ENCODE results near the gene ERP44. TPM values are rescaled to one million over a fixed set of nuclear protein-coding genes. Genes with fewer than 3 reads are reported as not detected.
"Not testable (repeated sequence)": the region's sequence is repeated elsewhere in the genome, so short reads cannot be mapped to it uniquely, and the experiment has no call there.

Gene ERP44
- total RNA-seq, 1 donor from 2014 or later, result 16.0 TPM

DNA sequence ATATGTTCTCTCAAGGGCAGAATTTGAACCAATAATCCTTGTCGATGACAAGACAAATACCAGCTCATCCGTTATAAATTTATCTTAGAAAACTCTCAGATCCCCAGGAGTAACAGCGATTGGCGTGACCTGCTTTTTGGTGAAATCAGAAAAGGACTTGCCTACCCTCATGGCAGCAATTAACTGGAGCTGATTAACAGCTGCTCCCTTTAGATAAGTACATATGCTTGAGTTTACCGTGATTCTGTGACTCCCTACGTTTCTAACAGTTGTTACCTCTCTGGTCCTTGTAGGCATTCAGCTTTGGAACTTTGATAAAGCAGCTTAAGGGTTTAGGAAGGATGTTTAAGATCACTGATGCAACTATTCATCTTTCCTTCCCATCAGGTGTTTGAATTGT is 2.8 kb upstream of the ERP44 start:
- no peak for DNase-seq (ENCODE audit: low spot score)
- no peak for ATAC-seq

DNA sequence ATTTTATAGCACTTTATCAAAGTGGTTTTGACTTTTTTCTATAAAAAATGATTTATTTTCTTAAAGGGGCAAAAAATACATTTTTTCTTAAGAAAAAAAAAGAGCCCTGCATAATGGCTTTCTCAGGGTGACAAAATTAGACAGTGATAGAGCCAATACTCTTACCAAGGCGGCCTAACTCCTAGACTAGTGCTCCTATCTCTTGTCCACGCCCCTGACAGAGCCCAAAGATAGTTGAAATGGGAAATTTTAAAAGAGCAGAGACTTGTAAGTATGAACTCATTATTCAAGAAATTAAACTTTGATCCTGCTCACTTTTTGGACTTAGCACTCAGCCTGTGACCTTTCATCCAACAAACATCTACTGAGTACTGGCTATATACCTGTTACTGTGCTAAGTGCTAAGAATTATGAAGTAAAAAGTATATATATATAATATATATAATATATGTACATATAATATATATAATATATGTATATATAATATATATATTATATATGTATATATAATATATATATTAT is 1.4 kb upstream of the ERP44 start:
- DNase-seq (ENCODE audit: low spot score) (no peak), ATAC-seq (no peak)

DNA sequence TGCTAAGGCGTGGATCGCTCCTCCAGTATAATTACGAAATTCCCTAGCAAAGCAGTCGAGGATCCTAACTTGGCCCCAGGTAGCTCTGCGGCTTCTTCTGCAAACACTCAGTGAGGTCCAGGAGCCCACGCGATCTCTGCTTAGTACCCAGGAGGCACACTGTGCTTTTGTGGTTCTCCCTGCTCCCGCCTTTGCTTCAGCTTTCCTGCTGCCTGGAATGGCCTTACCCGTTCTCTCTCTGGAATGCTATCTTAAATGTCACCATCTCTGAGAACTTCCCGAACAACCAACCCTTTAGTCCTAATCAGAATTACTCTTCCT is 882 bp upstream of the ERP44 start:
- DNase-seq (ENCODE audit: low spot score) (no peak), ATAC-seq (peak; percentile 23)

DNA sequence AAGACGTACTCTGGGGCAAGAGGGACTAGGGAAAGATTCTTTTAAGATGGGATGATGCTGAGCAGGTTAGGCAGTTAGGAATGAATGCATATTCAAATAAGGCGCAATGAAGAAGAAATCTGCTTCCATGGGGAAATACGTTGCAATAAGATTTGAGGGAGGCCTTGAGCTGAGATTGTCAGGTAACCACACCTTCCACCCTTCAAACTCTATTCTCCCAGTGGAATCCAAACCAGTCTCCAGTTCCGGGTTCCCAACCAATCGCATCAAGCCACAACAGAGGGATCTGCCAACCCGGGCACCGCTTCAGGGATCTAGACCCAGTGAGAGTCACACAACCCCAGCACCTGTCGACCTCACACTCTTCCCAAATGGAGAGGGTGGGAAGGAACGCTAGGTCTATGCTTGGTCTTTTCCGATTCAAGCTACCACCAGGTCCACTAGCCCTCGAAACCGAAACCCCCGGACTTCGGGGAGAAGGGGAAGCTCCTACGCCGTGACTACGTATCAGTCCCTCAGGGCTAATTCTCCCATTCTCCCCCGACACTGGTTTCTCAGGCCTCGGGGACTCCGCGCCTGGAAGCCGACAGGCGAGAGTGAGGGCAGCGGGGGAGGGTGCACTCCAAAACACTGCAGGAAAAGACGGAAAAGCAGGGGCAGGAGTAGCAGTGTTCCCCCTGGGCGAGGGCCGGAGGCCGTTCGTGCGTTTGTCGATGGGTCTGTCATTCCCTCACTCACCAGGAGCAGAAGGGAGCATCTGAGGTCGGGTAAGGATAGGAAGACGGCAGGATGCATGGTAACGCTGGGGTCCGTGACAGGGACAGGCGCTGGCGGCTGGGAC is 534 bp downstream of the ERP44 start:
- ATAC-seq, result peak; percentile 65

DNA sequence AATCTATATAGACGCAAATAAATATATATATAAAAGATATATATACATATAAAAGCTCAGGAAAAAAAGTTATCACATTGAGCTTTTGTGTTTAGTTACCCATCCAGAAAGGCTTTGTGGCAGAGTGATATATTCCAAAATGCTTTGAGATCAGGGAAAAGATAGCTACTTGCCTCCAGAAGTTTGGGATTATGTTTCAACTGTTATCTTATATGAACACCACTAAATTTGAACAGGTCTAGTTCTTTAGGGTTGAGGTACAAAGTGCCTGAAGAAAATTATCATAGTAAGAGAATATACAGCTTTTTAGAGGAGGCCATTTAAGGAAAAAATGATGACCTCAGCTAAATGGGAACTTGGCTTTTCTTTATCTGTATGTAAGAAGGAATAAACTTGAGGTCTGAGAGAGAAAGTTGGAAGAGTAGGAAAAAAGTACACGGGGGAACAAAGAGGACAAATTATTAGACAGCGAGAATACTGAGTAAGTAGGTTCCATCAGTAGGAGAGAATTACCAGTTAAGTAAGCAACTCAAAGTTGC is 2.4 kb downstream of the ERP44 start:
- ATAC-seq, result no peak
- no peak for DNase-seq (ENCODE audit: low spot score)

More for the DNA sequence above, 534 bp downstream of the ERP44 start:
- peak; percentile 83 for DNase-seq (ENCODE audit: low spot score)

DNA sequence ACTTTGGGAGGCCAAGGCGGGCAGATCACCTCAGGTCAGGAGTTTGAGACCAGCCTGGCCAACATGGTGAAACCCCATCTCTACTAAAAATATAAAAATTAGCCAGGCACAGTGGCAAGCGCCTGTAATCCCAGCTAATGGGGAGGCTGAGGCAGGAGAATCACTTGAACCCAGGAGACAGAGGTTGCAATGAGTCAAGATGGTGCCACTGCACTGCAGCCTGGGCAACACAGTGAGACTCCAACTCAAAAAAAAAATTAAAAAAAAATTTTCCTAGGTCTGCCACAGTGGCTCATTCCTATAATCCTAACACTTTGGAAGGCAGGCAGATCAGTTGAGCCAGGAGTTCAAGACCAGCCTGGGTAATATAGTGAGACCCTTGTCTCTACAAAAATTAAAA is 4.4 kb downstream of the ERP44 start:
- not testable (repeated sequence) for DNase-seq (ENCODE audit: low spot score); ATAC-seq

DNA sequence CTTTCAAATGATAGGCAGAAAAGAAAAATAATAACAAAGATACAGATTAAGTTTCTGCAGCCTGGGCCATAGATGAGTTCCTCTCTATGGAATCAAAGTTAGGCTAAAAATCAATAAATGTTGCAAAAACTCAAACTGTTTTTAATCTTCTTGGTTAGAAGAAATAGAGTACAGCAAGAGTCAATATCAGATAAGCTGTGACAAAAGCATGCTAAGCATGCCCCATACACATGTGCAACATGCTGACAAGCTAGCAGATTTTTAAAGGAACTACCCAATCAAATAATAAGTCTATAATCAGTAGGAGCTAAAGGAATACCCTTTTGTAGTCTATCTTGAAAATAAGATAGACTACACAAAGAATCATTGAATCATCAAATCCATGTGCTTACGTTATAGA is 6.7 kb downstream of the ERP44 start:
- DNase-seq (ENCODE audit: low spot score) (no peak), ATAC-seq (peak; percentile 43)

DNA sequence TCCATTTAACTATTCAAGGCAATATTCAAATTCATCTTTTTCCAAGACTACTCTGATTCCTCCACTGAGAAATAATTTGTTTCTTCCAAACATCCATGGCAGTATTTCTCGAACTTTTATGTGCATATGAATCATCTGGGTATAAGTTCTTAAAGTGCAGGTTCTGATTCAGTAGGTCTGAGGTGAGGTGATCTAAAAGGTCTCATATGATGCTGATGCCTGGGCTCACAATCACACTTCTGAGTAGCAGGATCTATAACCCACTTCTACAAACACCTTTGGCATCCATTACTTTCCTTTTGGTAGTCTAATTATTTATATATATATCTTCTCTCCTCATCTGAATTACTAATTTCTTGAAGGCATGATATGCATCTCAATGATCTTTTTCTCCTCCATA is 7.2 kb downstream of the ERP44 start:
- no peak for ATAC-seq
- DNase-seq (ENCODE audit: low spot score), result no peak

DNA sequence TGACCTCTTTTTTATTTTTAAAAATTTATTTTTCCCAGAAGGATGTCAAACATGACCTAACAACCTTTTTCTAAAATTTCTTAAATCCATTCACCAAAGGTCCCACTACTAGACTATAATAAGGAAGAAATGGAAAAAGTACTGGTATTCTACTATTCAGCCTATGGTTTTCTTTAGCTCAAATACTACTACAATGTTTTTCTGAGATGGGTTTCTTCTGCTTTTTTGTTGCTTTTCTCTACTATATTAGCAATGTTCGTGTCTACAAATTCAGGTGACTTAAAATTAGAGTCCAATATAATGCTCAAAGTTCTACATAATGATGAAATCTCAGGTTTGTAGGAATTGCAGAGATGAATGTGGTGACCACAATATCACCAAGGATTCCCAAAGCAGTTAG is 7.9 kb downstream of the ERP44 start:
- no peak for ATAC-seq

DNA sequence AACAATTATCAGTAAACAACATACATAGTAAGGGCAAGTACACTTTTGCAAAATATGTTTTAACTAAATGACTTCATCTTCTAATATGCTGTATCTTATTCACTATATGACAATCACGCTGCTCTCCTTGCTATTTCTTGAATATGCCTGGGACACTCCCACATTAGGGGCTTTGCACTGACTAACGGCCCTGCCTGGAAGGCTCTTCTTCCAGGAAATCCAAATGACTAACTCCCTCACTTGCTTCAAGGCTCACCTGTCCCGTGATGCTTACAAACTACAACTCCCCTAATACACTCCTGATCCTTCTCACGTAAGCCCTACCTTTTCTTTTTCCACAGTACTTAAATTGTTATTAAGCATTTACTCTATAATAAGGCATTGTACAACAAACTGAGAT is 10.6 kb downstream of the ERP44 start:
- no peak for DNase-seq (ENCODE audit: low spot score)
- no peak for ATAC-seq

More for the DNA sequence above, 7.9 kb downstream of the ERP44 start:
- DNase-seq (ENCODE audit: low spot score), result no peak

DNA sequence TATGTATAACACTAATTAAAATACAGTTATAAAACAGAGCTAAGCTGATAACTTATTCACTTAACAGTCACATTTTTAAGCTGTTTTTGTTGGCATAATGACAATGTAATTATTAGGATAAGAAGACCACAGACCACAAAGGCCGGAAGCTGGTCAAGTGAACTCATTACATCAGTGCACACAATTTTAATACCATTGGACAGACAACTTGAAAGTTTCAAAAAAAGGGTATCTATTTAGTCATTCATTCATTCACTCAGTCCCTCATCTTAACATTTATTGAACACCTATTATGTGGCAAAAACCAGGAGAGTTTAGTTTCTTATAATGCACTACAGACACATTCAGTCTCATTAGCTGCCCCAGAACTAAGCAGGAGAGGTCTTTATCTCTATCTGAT is 11.6 kb downstream of the ERP44 start:
- DNase-seq (ENCODE audit: low spot score) (no peak), ATAC-seq (no peak)

DNA sequence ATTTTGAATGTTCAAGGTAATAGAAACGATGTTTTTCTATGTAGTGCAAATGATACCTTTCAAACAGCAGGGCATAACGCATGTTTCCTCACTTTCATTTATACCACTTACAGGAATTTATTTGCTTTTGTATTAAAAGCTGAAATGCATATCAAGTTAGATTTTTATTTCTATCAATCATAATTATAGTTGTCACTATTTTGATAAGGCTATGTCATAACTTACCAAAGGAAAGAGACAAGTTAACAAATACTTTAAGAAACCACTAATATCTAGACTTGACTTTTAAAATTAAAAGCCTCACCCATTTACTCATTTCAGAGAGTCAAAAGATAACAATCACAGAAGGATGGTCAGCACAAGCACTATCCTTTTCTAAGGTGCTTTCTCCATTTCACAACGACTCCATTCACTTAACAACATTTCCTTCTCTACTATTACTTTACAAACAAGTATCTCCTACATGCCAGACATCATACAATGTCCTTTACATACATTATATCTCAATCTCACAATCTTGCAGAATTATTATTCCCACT is 12.6 kb downstream of the ERP44 start:
- ATAC-seq (no peak), DNase-seq (ENCODE audit: low spot score) (no peak)

DNA sequence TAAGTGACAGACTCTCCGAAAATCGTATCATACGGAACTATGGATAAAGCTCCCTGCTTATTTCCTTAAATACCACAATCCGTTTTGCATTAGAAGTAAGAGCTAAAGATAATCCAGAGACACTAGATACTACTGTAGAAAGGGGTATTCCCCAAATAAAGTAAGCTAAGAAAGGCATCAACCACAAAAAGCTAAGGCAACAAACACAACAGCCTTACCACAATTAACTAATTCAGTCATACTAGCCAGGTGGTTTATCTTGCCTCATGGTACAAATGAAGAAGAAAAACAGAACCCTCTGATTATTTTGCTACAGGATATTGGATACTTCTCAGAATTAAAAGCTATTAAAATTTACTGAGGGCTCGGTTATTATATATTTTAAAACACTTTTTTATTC is 14.1 kb downstream of the ERP44 start:
- no peak for ATAC-seq
- no peak for DNase-seq (ENCODE audit: low spot score)

DNA sequence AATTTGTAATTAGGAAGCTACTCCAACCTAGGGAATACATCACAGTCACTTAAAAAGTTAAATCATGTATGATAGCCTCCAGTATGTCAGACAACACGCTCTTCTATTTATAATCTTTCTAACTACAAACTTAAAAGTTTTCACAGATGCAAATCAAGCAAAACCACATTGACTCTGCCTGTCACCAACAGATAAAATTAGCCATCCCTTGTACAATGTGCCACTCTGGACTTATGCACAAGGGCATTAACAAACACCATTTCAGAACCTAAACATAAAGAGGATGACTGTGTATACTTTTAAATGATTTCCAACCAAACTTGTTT is 14.7 kb downstream of the ERP44 start:
- DNase-seq (ENCODE audit: low spot score), result no peak
- ATAC-seq, result no peak

DNA sequence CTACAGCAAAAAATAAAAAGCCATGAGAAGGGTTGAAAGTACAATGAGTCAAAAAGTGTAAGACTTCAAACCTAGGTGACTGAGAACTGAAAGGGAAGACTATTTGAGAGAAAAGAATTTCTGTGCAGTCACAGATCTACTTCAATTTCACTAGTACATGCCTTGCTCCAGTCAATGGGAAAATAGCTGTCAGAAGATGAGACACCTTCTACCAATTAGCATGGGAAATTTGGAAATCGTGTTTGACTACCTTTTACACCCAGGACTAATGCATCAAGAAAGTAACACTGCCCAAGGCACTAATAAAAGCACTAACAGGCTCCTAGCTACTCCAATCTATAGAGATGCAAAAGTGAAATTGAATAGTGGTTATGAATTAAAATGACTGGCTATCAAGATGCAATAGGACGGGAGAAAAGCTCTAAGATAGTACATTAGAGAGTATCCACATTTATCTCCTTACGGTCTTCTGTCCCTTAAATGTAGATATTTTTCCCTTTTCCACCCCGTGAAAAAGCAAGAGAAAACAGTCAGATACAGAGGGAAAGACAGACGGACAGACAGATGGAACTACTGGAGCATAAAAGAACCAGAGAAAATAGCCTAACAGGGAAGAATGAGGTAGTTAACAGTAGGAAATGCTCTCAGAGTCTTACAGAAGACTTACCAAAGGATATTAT is 15.2 kb downstream of the ERP44 start:
- ATAC-seq, result no peak
- DNase-seq (ENCODE audit: low spot score), result no peak

DNA sequence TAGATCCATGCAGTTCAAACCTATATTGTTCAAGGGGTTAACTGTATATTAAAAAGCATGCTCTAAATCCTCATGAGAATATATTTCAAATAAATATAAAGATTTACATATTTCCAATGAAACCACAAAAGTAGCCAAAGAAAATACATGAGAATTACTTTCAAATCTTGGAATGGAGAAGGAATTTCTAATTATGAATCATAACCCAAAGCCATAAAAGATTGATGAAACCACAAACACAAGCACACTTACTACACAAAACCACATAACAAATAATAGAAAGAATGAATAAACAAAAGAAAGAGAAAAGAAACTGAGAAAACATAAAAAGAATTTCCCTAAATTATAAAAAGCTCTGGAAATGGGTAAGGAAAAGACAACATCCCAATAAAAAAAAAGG is 16.0 kb downstream of the ERP44 start:
- DNase-seq (ENCODE audit: low spot score) (no peak), ATAC-seq (no peak)

DNA sequence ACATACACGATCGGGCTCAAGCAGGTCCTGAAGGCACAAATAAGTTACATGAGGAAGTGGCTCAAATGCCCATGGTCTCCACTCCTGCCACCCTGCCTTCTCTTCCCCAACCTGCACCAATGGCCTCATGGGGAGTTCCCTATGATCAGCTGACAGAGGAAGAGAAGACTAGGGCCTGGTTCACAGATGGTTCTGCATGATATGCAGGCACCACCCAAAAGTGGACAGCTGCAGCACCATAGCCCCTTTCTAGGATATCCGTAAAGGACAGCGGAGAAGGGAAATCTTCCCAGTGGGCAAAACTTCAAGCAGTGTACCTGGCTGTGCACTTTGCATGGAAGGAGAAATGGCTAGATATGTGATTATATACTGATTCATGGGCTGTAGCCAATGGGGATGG is 22.5 kb downstream of the ERP44 start:
- not testable (repeated sequence) for ATAC-seq; DNase-seq (ENCODE audit: low spot score)

DNA sequence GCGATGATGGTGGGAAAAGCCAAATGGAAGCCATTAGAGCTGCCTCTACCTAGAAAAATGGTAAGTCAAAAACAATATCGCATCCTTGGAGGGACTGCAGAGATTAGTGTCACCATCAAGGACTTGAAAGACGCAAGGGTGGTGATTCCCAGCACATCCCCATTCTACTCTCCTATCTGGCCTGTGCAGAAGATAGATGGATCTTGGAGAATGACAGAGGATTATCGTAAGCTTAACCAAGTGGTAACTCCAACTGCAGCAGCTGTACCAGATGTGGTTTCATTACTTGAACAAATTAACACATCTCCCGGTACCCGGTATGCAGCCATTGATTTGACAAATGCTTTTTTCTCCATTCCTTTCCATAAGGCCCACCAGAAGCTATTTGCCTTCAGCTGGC is 23.8 kb downstream of the ERP44 start:
- no peak for DNase-seq (ENCODE audit: low spot score)
- ATAC-seq, result no peak

DNA sequence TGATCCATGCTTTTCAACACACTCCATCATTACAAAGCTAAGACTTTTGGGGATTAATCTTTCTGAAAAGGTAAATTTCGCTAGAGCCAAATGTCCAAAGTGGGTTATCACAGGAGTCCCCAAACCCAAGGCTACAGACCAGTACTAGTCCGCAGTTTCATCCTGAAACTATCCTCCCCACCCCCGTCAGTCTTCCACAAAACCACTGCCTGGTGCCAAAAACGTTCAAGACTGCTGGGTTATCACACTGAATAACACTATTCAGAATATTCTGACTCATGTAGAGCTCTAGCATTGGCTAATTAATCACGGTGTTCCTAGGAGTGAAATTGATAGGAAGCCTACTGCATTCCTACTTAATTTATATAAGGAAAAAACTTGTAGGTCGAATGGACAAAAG is 24.7 kb downstream of the ERP44 start:
- no peak for DNase-seq (ENCODE audit: low spot score)
- no peak for ATAC-seq

DNA sequence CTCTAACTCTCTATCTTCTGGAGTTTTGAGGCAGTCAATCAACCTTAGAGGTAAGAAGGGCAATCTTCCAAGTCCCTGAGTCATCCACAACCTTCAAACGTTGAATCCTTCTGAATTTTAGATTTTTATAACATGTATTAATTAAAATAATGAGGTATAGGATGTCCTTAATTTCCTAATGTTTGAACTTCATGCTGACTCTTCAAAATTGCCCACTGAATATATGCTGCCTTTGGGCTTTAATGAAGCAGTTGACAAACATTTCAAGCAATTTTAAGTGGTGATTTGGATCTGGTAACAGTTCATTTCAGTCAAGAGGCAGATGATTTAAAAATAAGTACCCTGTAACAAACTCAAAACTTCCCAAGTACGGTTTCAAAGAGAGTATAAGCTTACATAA is 26.0 kb downstream of the ERP44 start:
- no peak for ATAC-seq
- DNase-seq (ENCODE audit: low spot score), result no peak

DNA sequence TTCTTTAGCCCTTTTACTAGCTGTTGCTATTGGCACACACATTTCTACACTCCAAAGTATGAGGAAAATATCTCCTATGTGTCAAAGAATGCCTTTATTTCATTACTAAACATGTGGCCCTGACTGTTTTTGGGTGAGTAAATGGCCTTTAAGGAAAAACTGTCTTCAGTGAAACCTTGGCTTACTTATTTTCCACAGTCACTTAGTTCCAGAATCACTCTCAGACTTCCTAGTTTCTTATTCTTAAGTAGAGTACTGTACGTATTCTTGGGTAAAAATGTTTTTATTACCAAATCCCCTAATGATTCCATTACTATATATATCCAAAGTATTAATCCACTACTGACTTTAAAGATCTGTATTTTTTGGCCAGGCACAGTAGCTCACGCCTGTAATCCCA is 27.5 kb downstream of the ERP44 start:
- no peak for DNase-seq (ENCODE audit: low spot score)
- ATAC-seq, result no peak
